HCT116 (cell line): ENCODE data around the gene CHSY1. TPM values are rescaled to one million over a fixed set of nuclear protein-coding genes. Genes with fewer than 3 reads are reported as not detected.

Experiments used
- ATAC-seq: fragments of 200-7000 bp; cut with Tn5 transposase; 2 replicates; pipeline ENCODE4 v1.9.1; 2020; ENCODE audit warnings: mild to moderate bottlenecking, moderate library complexity
- BruUV-seq: library from RNA; stranded (reverse); fragments of 400-500 nt; replicated peaks from 2 replicates; lab custom pipeline; 2021; lab: Mats Ljungman, UMichigan
- CTCF ChIA-PET: fragments of 300-600 bp; sonication (Branson Sonifier 250); formaldehyde crosslinking; loops from one replicate; lab custom pipeline; 2021; ENCODE audit warnings: antibody characterized with exemption; lab: Charles Lee
- POLR2A ChIA-PET: fragments of 300-600, 350-600 bp; sonication (Branson Sonifier 250); formaldehyde crosslinking; loops from one replicate; lab custom pipeline; 2021; ENCODE audit warnings: antibody characterized with exemption; lab: Charles Lee
- RAD21 ChIA-PET, 2 experiments: fragments of 300-600 bp; sonication (Branson Sonifier 250); formaldehyde crosslinking; loops; one replicate each; lab custom pipeline; 2023; ENCODE audit warnings: low total read pairs in 2 of 2; ENCODE audit not compliant: uncharacterized antibody in 2 of 2, unreplicated experiment in 2 of 2, low non-redundant PET in 1 of 2; lab: Charles Lee
- DNase-seq: peaks from one replicate; pipeline ENCODE4 v3.0.0-alpha.2; 2010; ENCODE audit warnings: low read depth, low spot score
- H2AFZ ChIP-seq: fragments of 200-600 bp; shearing (Covaris generic), sonication (generic); 2 replicates; pipeline ENCODE4 v1.6.1; 2017; ENCODE audit warnings: low read depth, mixed run types, mixed read lengths, antibody characterized with exemption, low read length; ENCODE audit not compliant: poor library complexity, severe bottlenecking
- H3K27ac ChIP-seq: 2 replicates; pipeline ENCODE4 v1.5.1; 2012; ENCODE audit warnings: low read depth, low read length
- H3K27me3 ChIP-seq: fragments of 200-600 bp; sonication (generic); 2 replicates; pipeline ENCODE4 v1.6.1; 2016; ENCODE audit warnings: mixed run types, low read length, mixed read lengths; ENCODE audit not compliant: insufficient read depth
- H3K36me3 ChIP-seq, 2 experiments: fragments of 200-500 bp in 1 of 2; fragments of 200-600 bp in 1 of 2; sonication (Bioruptor generic) in 1 of 2; sonication (generic) in 1 of 2; 2 replicates each; pipeline versions ENCODE4 v1.5.1 to v1.6.1; 2014 to 2016; ENCODE audit warnings: low read length in 2 of 2, inconsistent platforms in 1 of 2, mixed read lengths in 1 of 2, mixed run types in 1 of 2; ENCODE audit not compliant: insufficient read depth in 2 of 2, control insufficient read depth in 1 of 2
- H3K4me1 ChIP-seq, 2 experiments: fragments of 200-600 bp in 1 of 2; sonication (generic) in 1 of 2; 2 replicates each; pipeline versions ENCODE4 v1.5.1 to v1.6.1; 2012 to 2017; ENCODE audit warnings: low read length in 2 of 2, inconsistent platforms in 1 of 2, mild to moderate bottlenecking in 1 of 2, mixed read lengths in 1 of 2, mixed run types in 1 of 2, moderate library complexity in 1 of 2; ENCODE audit not compliant: insufficient read depth in 2 of 2, control insufficient read depth in 1 of 2
- H3K4me2 ChIP-seq: fragments of 200-600 bp; sonication (generic); 2 replicates; pipeline ENCODE4 v1.6.1; 2017; ENCODE audit warnings: mixed run types, low read length, mixed read lengths
- H3K4me3 ChIP-seq, 2 experiments: fragments of 200-600 bp in 1 of 2; sonication (generic) in 1 of 2; replicated peaks in 1 of 2; 2 replicates each; pipeline ENCODE4 v1.5.1; 2011 to 2016; ENCODE audit warnings: low read length in 2 of 2, control low read depth in 1 of 2, low read depth in 1 of 2, mild to moderate bottlenecking in 1 of 2, mixed read lengths in 1 of 2, mixed run types in 1 of 2
- H3K79me2 ChIP-seq: fragments of 200-600 bp; sonication (generic); 2 replicates; pipeline ENCODE4 v1.6.1; 2017; ENCODE audit warnings: mild to moderate bottlenecking, mixed run types, low read length, moderate library complexity, mixed read lengths; ENCODE audit not compliant: insufficient read depth
- H3K9ac ChIP-seq: fragments of 200-600 bp; sonication (generic); 2 replicates; pipeline ENCODE4 v1.6.1; 2016; ENCODE audit warnings: low read length, mixed read lengths
- H3K9me2 ChIP-seq: fragments of 200-600 bp; sonication (generic), shearing (Covaris generic); 2 replicates; pipeline ENCODE4 v1.6.1; 2017; ENCODE audit warnings: mixed run types, mild to moderate bottlenecking, moderate library complexity; ENCODE audit not compliant: insufficient read depth
- H3K9me3 ChIP-seq, 2 experiments: fragments of 200-500 bp in 1 of 2; fragments of 200-600 bp in 1 of 2; sonication (Bioruptor generic) in 1 of 2; sonication (generic) in 1 of 2; 2 replicates each; pipeline ENCODE4 v1.6.1; 2014 to 2017; ENCODE audit warnings: low read length in 2 of 2, mixed read lengths in 2 of 2, inconsistent platforms in 1 of 2, low read depth in 1 of 2, mild to moderate bottlenecking in 1 of 2, mixed run types in 1 of 2, moderate library complexity in 1 of 2; ENCODE audit not compliant: control insufficient read depth in 1 of 2, insufficient read depth in 1 of 2
- H4K20me1 ChIP-seq: fragments of 200-600 bp; sonication (generic), shearing (Covaris generic); 2 replicates; pipeline ENCODE4 v1.6.1; 2017; ENCODE audit warnings: mixed run types, mild to moderate bottlenecking, moderate library complexity; ENCODE audit not compliant: insufficient read depth
- CBX3 ChIP-seq: IDR thresholded peaks from 2 replicates; pipeline ENCODE4 v1.6.1; 2012; ENCODE audit warnings: low read depth
- CEBPB ChIP-seq: IDR thresholded peaks from 2 replicates; pipeline ENCODE4 v1.6.1; 2012; ENCODE audit warnings: low read depth
- CTCF ChIP-seq, 3 experiments: fragments of 200-600 bp in 1 of 3; sonication (generic) in 1 of 3; IDR thresholded peaks in 2 of 3; conservative IDR thresholded peaks in 1 of 3; 2 replicates each; pipeline ENCODE4 v1.5.1; 2012 to 2017; ENCODE audit warnings: low read depth in 2 of 3, low read length in 2 of 3, antibody characterized with exemption in 1 of 3, borderline replicate concordance in 1 of 3, control low read depth in 1 of 3, mild to moderate bottlenecking in 1 of 3, mixed read lengths in 1 of 3, mixed run types in 1 of 3, moderate library complexity in 1 of 3; ENCODE audit not compliant: insufficient read depth in 1 of 3
- EGR1 ChIP-seq: IDR thresholded peaks from 2 replicates; pipeline ENCODE4 v1.6.1; 2012; ENCODE audit warnings: low read depth
- EZH2 ChIP-seq: fragments of 200-600 bp; sonication (generic); IDR thresholded peaks from 2 replicates; pipeline ENCODE4 v1.6.1; 2017; ENCODE audit warnings: antibody characterized with exemption, mixed run types
- JUND ChIP-seq: IDR thresholded peaks from 2 replicates; pipeline ENCODE4 v1.6.1; 2012
- SIN3A ChIP-seq: IDR thresholded peaks from 2 replicates; pipeline ENCODE4 v1.6.1; 2012; ENCODE audit warnings: low read depth
- SP1 ChIP-seq: IDR thresholded peaks from 2 replicates; pipeline ENCODE4 v1.6.1; 2012; ENCODE audit warnings: low read depth
- SRF ChIP-seq: IDR thresholded peaks from 2 replicates; pipeline ENCODE4 v1.6.1; 2012; ENCODE audit warnings: low read depth
- YY1 ChIP-seq: IDR thresholded peaks from 2 replicates; pipeline ENCODE4 v1.6.1; 2011; ENCODE audit warnings: low read length, low read depth, moderate library complexity, mild to moderate bottlenecking; ENCODE audit not compliant: insufficient replicate concordance; ENCODE audit errors: extremely low read depth
- ZFX ChIP-seq: fragments of 450-650 bp; IDR thresholded peaks from 2 replicates; pipeline ENCODE4 v1.6.1; 2017
- intact Hi-C: fragments of 100-400 bp; cut with micrococcal nuclease; formaldehyde crosslinking; loops from 2 replicates; pipeline ENCODE4 v1.10.0; 2022
- total RNA-seq: library from RNA; stranded (reverse); gene quantifications from one replicate; pipeline ENCODE4 v1.2.1, GENCODE V29; 2021; ENCODE audit not compliant: unreplicated experiment
- TF ChIP-seq, protein P1 (sequence below): IDR thresholded peaks from 2 replicates; pipeline ENCODE4 v1.6.1; 2011; ENCODE audit warnings: mild to moderate bottlenecking, low read length, moderate library complexity; ENCODE audit not compliant: insufficient replicate concordance; ENCODE audit errors: extremely low read depth
- TF ChIP-seq, protein P2 (sequence below): IDR thresholded peaks from 2 replicates; pipeline ENCODE4 v1.6.1; 2012

Gene CHSY1
- total RNA-seq, 1 experiment from 2014 or later: 25.4 TPM

GRCh38 chr15:101168898-101169494 lies 82.9 kb downstream of the CHSY1 start:
- Histone ChIP-seq H4K20me1 (no peaks in the 10 kb centered on the region), H3K4me2 (no peak overlapping the region), H3K79me2 (no peaks in the 10 kb centered on the region), H3K27me3 (no peaks in the 10 kb centered on the region), H2AFZ (no peak overlapping the region), H3K4me1 (peaks cover 6 to 14% of the 10 kb centered on the region in 2 experiments; a peak in 3 of 4 replicates), H3K9ac (no peak overlapping the region), H3K4me3 (no peak overlapping the region), H3K27ac (no peak overlapping the region; the same call in 1 of the 2 replicates), H3K36me3 (no peaks in the 10 kb centered on the region), H3K9me3 (peaks cover 17 to 22% of the 10 kb centered on the region in 2 experiments; a peak in 3 of 4 replicates), H3K9me2 (no peaks in the 10 kb centered on the region)
- intact Hi-C loops: no loop called here
- no TSS peak for BruUV-seq
- ChIA-PET POLR2A (interaction anchor here (0.5 kb wide), 1 partner anchor 240 kb away, joined by 3 read pairs; no protein-coding TSS in a partner anchor), CTCF (no interaction called here), RAD21 (no interaction called here)
- TF ChIP-seq EGR1: no peak
- TF ChIP-seq JUND: no peak
- no peak for TF ChIP-seq CEBPB
- TF ChIP-seq SIN3A: no peak
- TF ChIP-seq YY1: no peak
- TF ChIP-seq EZH2: no peak
- no peak for TF ChIP-seq CBX3
- ATAC-seq (no peak), DNase-seq (no peak)

DNA sequence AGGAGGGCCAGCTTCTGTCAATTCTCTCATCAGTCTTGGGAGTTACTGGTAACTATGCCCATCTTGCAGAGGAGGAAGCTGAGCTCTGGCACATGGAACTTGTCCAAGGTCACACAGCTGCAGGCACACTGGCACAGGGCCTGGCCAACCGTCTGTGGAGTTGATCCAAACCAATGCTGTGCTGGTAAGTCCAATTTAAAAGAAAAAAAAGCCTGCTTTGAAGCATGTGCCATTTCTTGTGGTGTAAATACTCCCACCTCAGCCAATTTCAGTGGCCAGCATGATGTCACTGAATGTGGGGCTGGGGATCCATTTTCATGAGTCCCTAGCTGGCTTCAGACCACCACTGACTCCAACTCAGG lies 83.4 kb downstream of the CHSY1 start:
- Histone ChIP-seq H3K9me2 (no peaks in the 10 kb centered on the region), H3K4me2 (peak overlapping the region; percentile 21; the same call in 1 of the 2 replicates), H3K27ac (no peak overlapping the region; the same call in 1 of the 2 replicates), H3K9ac (no peak overlapping the region), H4K20me1 (no peaks in the 10 kb centered on the region), H3K79me2 (no peaks in the 10 kb centered on the region), H3K36me3 (no peaks in the 10 kb centered on the region), H3K9me3 (peaks cover 17 to 22% of the 10 kb centered on the region in 2 experiments; a peak in 3 of 4 replicates), H3K4me1 (peaks cover 6 to 14% of the 10 kb centered on the region in 2 experiments; a peak in 3 of 4 replicates), H3K4me3 (no peak overlapping the region), H2AFZ (no peak overlapping the region), H3K27me3 (no peaks in the 10 kb centered on the region)
- DNase-seq: no peak
- intact Hi-C loops: no loop called here
- TF ChIP-seq CEBPB (no peak), ZFX (no peak), SRF (no peak), CTCF (IDR thresholded peaks at IDR 0.05 in 2 of 3, conservative IDR thresholded peaks at IDR 0.05 in 1 of 3; ENCODE audit: borderline replicate concordance in 1 of 3, insufficient read depth in 1 of 3, low read depth in 2 of 3, low read length in 2 of 3) (no peak), SIN3A (no peak), JUND (no peak), EZH2 (no peak), SP1 (no peak), EGR1 (no peak)
- TF ChIP-seq, protein P1, sequence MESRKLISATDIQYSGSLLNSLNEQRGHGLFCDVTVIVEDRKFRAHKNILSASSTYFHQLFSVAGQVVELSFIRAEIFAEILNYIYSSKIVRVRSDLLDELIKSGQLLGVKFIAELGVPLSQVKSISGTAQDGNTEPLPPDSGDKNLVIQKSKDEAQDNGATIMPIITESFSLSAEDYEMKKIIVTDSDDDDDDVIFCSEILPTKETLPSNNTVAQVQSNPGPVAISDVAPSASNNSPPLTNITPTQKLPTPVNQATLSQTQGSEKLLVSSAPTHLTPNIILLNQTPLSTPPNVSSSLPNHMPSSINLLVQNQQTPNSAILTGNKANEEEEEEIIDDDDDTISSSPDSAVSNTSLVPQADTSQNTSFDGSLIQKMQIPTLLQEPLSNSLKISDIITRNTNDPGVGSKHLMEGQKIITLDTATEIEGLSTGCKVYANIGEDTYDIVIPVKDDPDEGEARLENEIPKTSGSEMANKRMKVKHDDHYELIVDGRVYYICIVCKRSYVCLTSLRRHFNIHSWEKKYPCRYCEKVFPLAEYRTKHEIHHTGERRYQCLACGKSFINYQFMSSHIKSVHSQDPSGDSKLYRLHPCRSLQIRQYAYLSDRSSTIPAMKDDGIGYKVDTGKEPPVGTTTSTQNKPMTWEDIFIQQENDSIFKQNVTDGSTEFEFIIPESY: no peak
- TF ChIP-seq, protein P2, sequence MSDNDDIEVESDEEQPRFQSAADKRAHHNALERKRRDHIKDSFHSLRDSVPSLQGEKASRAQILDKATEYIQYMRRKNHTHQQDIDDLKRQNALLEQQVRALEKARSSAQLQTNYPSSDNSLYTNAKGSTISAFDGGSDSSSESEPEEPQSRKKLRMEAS: no peak
- CTCF ChIA-PET: no interaction called here
- BruUV-seq: no TSS peak
- RAD21 ChIA-PET: no interaction called here
- POLR2A ChIA-PET: no interaction called here
- ATAC-seq: peak; percentile 49
